ENCODE data around the gene AGO1.

DNA sequence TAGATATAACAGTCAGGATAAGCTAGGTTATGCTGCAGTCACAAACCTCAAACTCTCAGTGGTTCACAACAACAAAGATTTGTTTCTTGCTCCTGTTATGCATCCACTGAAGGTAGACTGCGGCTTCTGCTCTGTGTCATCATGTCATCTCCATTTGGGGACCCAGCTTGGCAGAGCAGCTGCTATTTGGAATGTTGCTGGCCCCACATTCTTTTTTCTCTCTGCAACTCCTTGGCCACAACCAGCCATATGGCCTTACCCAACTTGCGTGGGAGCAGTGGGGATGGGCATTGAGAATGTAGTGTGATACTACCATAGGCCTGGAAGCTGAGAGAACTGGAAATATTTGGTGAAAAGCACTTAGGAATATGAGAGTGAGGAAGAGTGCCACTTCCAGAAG lies 48.8 kb upstream of the AGO1 start:
- no peak for TF ChIP-seq POLR2A (IDR thresholded peaks at IDR 0.05)
- TF ChIP-seq, protein P1, sequence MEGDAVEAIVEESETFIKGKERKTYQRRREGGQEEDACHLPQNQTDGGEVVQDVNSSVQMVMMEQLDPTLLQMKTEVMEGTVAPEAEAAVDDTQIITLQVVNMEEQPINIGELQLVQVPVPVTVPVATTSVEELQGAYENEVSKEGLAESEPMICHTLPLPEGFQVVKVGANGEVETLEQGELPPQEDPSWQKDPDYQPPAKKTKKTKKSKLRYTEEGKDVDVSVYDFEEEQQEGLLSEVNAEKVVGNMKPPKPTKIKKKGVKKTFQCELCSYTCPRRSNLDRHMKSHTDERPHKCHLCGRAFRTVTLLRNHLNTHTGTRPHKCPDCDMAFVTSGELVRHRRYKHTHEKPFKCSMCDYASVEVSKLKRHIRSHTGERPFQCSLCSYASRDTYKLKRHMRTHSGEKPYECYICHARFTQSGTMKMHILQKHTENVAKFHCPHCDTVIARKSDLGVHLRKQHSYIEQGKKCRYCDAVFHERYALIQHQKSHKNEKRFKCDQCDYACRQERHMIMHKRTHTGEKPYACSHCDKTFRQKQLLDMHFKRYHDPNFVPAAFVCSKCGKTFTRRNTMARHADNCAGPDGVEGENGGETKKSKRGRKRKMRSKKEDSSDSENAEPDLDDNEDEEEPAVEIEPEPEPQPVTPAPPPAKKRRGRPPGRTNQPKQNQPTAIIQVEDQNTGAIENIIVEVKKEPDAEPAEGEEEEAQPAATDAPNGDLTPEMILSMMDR (IDR thresholded peaks at IDR 0.05 in 4 of 5, conservative IDR thresholded peaks at IDR 0.05 in 1 of 5) = no peak

Measured in gastrocnemius medialis (tissue), 4 donors.